K562 (cell line): ENCODE measurements around the gene SGPP2. TPM values are rescaled to one million over a fixed set of nuclear protein-coding genes. Genes with fewer than 3 reads are reported as not detected.

Experiments used
- ATAC-seq: fragments of 200-7000 bp; cut with Tn5 transposase; 3 replicates; pipeline ENCODE4 v1.9.1; 2020; ENCODE audit warnings: moderate library complexity
- BruUV-seq: library from RNA; stranded (reverse); fragments of 400-500 nt; replicated peaks from 2 replicates; lab custom pipeline; 2021; lab: Mats Ljungman, UMichigan
- CTCF ChIA-PET: fragments of 300-600 bp; formaldehyde crosslinking; extraction: SDS; loops from one replicate; lab custom pipeline; 2021; ENCODE audit warnings: low intra/inter-chr PET ratio; lab: Yijun Ruan, JAX
- POLR2A ChIA-PET: fragments of 300-600, 350-650 bp; sonication (Branson Sonifier 250); formaldehyde crosslinking; extraction: SDS; loops from one replicate; lab custom pipeline; 2021; ENCODE audit warnings: antibody characterized with exemption, inconsistent platforms; lab: Yijun Ruan, JAX
- DNase-seq, 4 experiments: peaks; one replicate each; pipeline versions ENCODE4 v3.0.0 to v3.0.0-alpha.2; 2011 to 2018; ENCODE audit warnings: low spot score in 3 of 4, mixed read lengths in 3 of 4; ENCODE audit errors: extremely low read depth in 1 of 4
- FAIRE-seq: peaks from 2 replicates; lab custom pipeline; 2011; peaks lifted over from hg19 to GRCh38; lab: Jason Lieb, UNC
- H2AFZ ChIP-seq: 2 replicates; pipeline ENCODE4 v1.6.0; 2011; ENCODE audit warnings: low read depth, low read length, control low read depth, inconsistent platforms
- H3K27ac ChIP-seq: fragments of 200-600 bp; 3 replicates; pipeline ENCODE4 v1.8.0; 2011; ENCODE audit warnings: low read depth, mild to moderate bottlenecking, control low read depth, inconsistent platforms, low read length, moderate library complexity, mixed read lengths; ENCODE audit errors: extremely low read depth
- H3K27me3 ChIP-seq, 2 experiments: fragments of 300-600 bp in 1 of 2; 2 replicates in 1 of 2; 3 replicates in 1 of 2; pipeline versions ENCODE4 v1.6.0 to v1.8.0; 2011; ENCODE audit warnings: inconsistent platforms in 2 of 2, low read length in 2 of 2, mild to moderate bottlenecking in 1 of 2, mixed read lengths in 1 of 2, moderate library complexity in 1 of 2; ENCODE audit not compliant: control insufficient read depth in 2 of 2, insufficient read depth in 2 of 2
- H3K36me3 ChIP-seq: fragments of 300-600 bp; 3 replicates; pipeline ENCODE4 v1.8.0; 2011; ENCODE audit warnings: mild to moderate bottlenecking, low read length, inconsistent platforms; ENCODE audit not compliant: control insufficient read depth, insufficient read depth
- H3K4me1 ChIP-seq, 2 experiments: fragments of 200-600 bp in 1 of 2; replicated peaks in 1 of 2; 2 replicates in 1 of 2; 3 replicates in 1 of 2; pipeline versions ENCODE4 v1.5.1 to v1.8.0; 2011; ENCODE audit warnings: inconsistent platforms in 2 of 2, low read length in 2 of 2, mild to moderate bottlenecking in 1 of 2, mixed read lengths in 1 of 2, moderate library complexity in 1 of 2; ENCODE audit not compliant: control insufficient read depth in 2 of 2, insufficient read depth in 2 of 2
- H3K4me2 ChIP-seq: 2 replicates; pipeline ENCODE4 v1.6.1; 2011; ENCODE audit warnings: low read length, control low read depth, inconsistent platforms, mixed read lengths; ENCODE audit not compliant: insufficient read depth
- H3K4me3 ChIP-seq: fragments of 200-600 bp; sonication (generic), shearing (Covaris generic); 2 replicates; pipeline ENCODE4 v1.5.1; 2016; ENCODE audit warnings: control low read depth, inconsistent platforms
- H3K79me2 ChIP-seq: fragments of 200-600 bp; 3 replicates; pipeline ENCODE4 v1.8.0; 2011; ENCODE audit warnings: low read length, inconsistent platforms; ENCODE audit not compliant: control insufficient read depth, insufficient read depth
- H3K9ac ChIP-seq, 2 experiments: 2 replicates each; pipeline versions ENCODE4 v1.6.0 to v1.6.1; 2011; ENCODE audit warnings: low read depth in 2 of 2, low read length in 2 of 2, control low read depth in 1 of 2, inconsistent platforms in 1 of 2, mild to moderate bottlenecking in 1 of 2, mixed read lengths in 1 of 2; ENCODE audit not compliant: insufficient read depth in 1 of 2
- H3K9me1 ChIP-seq: one replicate; pipeline ENCODE4 v1.6.0; 2011; ENCODE audit warnings: inconsistent platforms, mild to moderate bottlenecking, low read length, moderate library complexity; ENCODE audit not compliant: control insufficient read depth, insufficient read depth
- H3K9me3 ChIP-seq: replicated peaks from 2 replicates; pipeline ENCODE4 v1.5.1; 2011; ENCODE audit warnings: low read depth, low read length, inconsistent platforms; ENCODE audit not compliant: control insufficient read depth, insufficient read depth
- H4K20me1 ChIP-seq: replicated peaks from 2 replicates; pipeline ENCODE4 v1.6.1; 2011; ENCODE audit warnings: low read length, inconsistent platforms, mixed read lengths; ENCODE audit not compliant: control insufficient read depth, insufficient read depth
- CBX8 ChIP-seq: fragments of 200-600 bp; sonication (generic); IDR thresholded peaks from 2 replicates; pipeline ENCODE4 v1.6.1; 2012; ENCODE audit warnings: borderline replicate concordance, mixed run types, low read depth, mild to moderate bottlenecking, moderate library complexity, mixed read lengths, low read length, control low read depth, inconsistent platforms; ENCODE audit not compliant: poor library complexity, severe bottlenecking; ENCODE audit errors: extremely low read depth
- CCNT2 ChIP-seq: IDR thresholded peaks from 2 replicates; pipeline ENCODE4 v1.6.1; 2011; ENCODE audit warnings: borderline replicate concordance, low read depth, mild to moderate bottlenecking, moderate library complexity, mixed read lengths, low read length; ENCODE audit not compliant: insufficient read length; ENCODE audit errors: extremely low read depth
- CEBPZ ChIP-seq: fragments of 150-350 bp; IDR thresholded peaks from 2 replicates; pipeline ENCODE4 v1.6.1; 2014; ENCODE audit warnings: low read depth, mild to moderate bottlenecking, low read length, borderline replicate concordance
- CREB3 ChIP-seq: fragments of 450-650 bp; conservative IDR thresholded peaks from 2 replicates; pipeline ENCODE4 v1.6.1; 2016; ENCODE audit warnings: missing genetic modification characterization, low read depth, mild to moderate bottlenecking, missing compliant biosample characterization, moderate library complexity
- FOXK1 ChIP-seq: sonication (generic); formaldehyde crosslinking; IDR thresholded peaks from 2 replicates; pipeline ENCODE4 v1.8.0; 2022; ENCODE audit warnings: missing genetic modification reagents, mild to moderate bottlenecking, borderline replicate concordance
- HLTF ChIP-seq: fragments of 450-650 bp; IDR thresholded peaks from 2 replicates; pipeline ENCODE4 v1.6.1; 2016
- KHSRP ChIP-seq: fragments of 450-650 bp; IDR thresholded peaks from 2 replicates; pipeline ENCODE4 v1.6.1; 2017
- POLR2AphosphoS2 ChIP-seq: IDR thresholded peaks from 2 replicates; pipeline ENCODE4 v1.6.1; 2012; ENCODE audit warnings: low read length, improper control_type of control experiment
- PREB ChIP-seq: sonication (generic); formaldehyde crosslinking; IDR thresholded peaks from 2 replicates; pipeline ENCODE4 v1.8.1; 2023; ENCODE audit warnings: mild to moderate bottlenecking, missing genetic modification reagents
- TARDBP ChIP-seq: fragments of 450-650 bp; IDR thresholded peaks from 2 replicates; pipeline ENCODE4 v1.6.1; 2016
- TBP ChIP-seq: optimal IDR thresholded peaks from 2 replicates; pipeline ENCODE3; 2011; ENCODE audit warnings: low read depth, low read length, improper control_type of control experiment
- XRCC3 ChIP-seq: fragments of 450-650 bp; IDR thresholded peaks from 2 replicates; pipeline ENCODE4 v1.6.1; 2017; ENCODE audit warnings: mild to moderate bottlenecking, moderate library complexity
- ZBTB33 ChIP-seq: sonication (generic); formaldehyde crosslinking; IDR thresholded peaks from 2 replicates; pipeline ENCODE4 v1.8.1; 2023; ENCODE audit warnings: mild to moderate bottlenecking, missing genetic modification reagents
- ZNF316 ChIP-seq: fragments of 450-650 bp; IDR thresholded peaks from 2 replicates; pipeline ENCODE4 v1.6.1; 2016
- ZNF584 ChIP-seq: fragments of 200-800 bp; sonication (Bioruptor generic); IDR thresholded peaks from 2 replicates; pipeline ENCODE4 v1.6.1; 2016; ENCODE audit warnings: low read depth, mild to moderate bottlenecking, missing genetic modification characterization, missing compliant biosample characterization
- WGBS: fragments of 100-300 bp; shearing (Covaris generic); methylation state at CpG from one replicate; pipeline ENCODE4 v1.1.6; 2016; ENCODE audit warnings: low coverage, mixed read lengths; ENCODE audit not compliant: insufficient coverage; ENCODE audit errors: missing lambda C conversion rate; 5-methylcytosine and 5-hydroxymethylcytosine counted together
- in situ Hi-C: fragments of 300-500 bp; cut with MboI; formaldehyde crosslinking; loops from 4 replicates; pipeline ENCODE4 v1.15.0; 2018; ENCODE audit warnings: inconsistent platforms, mixed read lengths
- intact Hi-C: fragments of 100-400 bp; cut with micrococcal nuclease; formaldehyde crosslinking; loops from 2 replicates; pipeline ENCODE4 v1.14.2; 2022
- polyA plus RNA-seq, 8 experiments: library from polyadenylated mRNA; depleted of rRNA in 4 of 8; stranded (reverse) in 5 of 8; unstranded in 3 of 8; fragments of >200 nt; fragmentation: Nextera tagmentation in 2 of 8; fragmentation: Illumina TruSeq in 1 of 8; extraction: Ambion mirVana in 2 of 8; extraction: Trizol in 1 of 8; gene quantifications; 2 replicates each; pipeline versions ENCODE4 v1.2.1 to v1.2.3, GENCODE V29; 2011 to 2014; ENCODE audit warnings: inconsistent platforms in 1 of 8, missing spikeins in 1 of 8
- total RNA-seq, 7 experiments: library from RNA; depleted of rRNA in 6 of 7; stranded (reverse); fragments of >200 nt in 6 of 7; fragmentation: Illumina TruSeq in 2 of 7; extraction: Trizol in 2 of 7; gene quantifications; 2 replicates each; pipeline versions ENCODE4 v1.2.1 to v1.2.3, GENCODE V29; 2011 to 2021; ENCODE audit warnings: low replicate concordance in 1 of 7

The SGPP2 gene
- total and polyA plus RNA-seq, 9 of the 15 experiments (the other 6 are each of a cell fraction or from before 2014, with no cell fraction given), result 0.01 to 0.04 TPM; not detected in 7

GRCh38 chr2:222421626-222422025 lies 2.7 kb upstream of the SGPP2 start:
- Histone ChIP-seq H3K9me3 (no peaks in the 10 kb centered on the region), H4K20me1 (no peaks in the 10 kb centered on the region), H3K9me1 (no peaks in the 10 kb centered on the region), H2AFZ (no peak overlapping the region), H3K27me3 (peaks cover 0 to 10% of the 10 kb centered on the region in 2 experiments; a peak in 3 of 5 replicates), H3K36me3 (no peaks in the 10 kb centered on the region), H3K9ac (no peak overlapping the region), H3K4me2 (no peak overlapping the region), H3K4me1 (no peaks in the 10 kb centered on the region), H3K4me3 (no peak overlapping the region), H3K27ac (no peak overlapping the region), H3K79me2 (no peaks in the 10 kb centered on the region)
- ATAC-seq, result no peak
- FAIRE-seq, result no peak
- BruUV-seq, result no TSS peak
- intact Hi-C loops, result no loop called here
- in situ Hi-C loops, result no loop called here
- POLR2A ChIA-PET, result no interaction called here
- WGBS, result 0% methylated on average over 1 of the region's 1 CpG
- CTCF ChIA-PET, result no interaction called here
- no peak for DNase-seq
- TF ChIP-seq POLR2AphosphoS2, result no peak
- no peak for TF ChIP-seq CBX8
- TF ChIP-seq TARDBP, result no peak
- TF ChIP-seq TBP, result no peak
- no peak for TF ChIP-seq HLTF
- no peak for TF ChIP-seq CEBPZ
- TF ChIP-seq PREB, result no peak
- TF ChIP-seq KHSRP, result no peak
- no peak for TF ChIP-seq XRCC3
- TF ChIP-seq ZNF316, result no peak
- TF ChIP-seq ZNF584 (CRISPR knock-in tag), result no peak
- no peak for TF ChIP-seq CREB3 (tag)
- no peak for TF ChIP-seq CCNT2
- TF ChIP-seq FOXK1 (CRISPR knock-in tag), result no peak
- no peak for TF ChIP-seq ZBTB33
